ENCODE results near the gene GIMAP6. TPM values are rescaled to one million over a fixed set of nuclear protein-coding genes. Genes with fewer than 3 reads are reported as not detected.
"Not testable (repeated sequence)": the region's sequence is repeated elsewhere in the genome, so short reads cannot be mapped to it uniquely, and the experiment has no call there.

The GIMAP6 gene
- total RNA-seq, 1 donor from 2014 or later: not detected

DNA sequence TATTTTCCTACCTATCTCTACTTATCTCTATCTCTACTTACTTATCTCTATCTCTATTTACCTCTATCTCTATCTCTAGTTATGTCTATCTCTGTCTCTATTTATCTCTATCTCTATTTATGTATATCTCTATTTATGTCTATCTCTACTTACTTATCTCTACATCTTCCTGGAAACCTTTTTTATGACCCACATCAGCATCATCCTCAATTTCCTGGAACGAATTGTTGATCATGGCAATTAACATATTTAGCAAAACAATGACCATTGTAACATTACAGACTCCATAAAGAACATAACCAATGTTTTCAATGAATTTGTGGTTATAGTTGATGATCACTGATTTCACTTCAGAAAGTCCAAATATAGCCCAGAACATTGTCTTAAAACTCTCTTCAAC lies 18.3 kb downstream of the GIMAP6 start:
- Mint-ChIP-seq H3K27me3 (ENCODE audit: low read depth) (no peaks in the 10 kb centered on the region), H3K9me3 (ENCODE audit: low read depth) (peaks cover 19% of the 10 kb centered on the region), H3K4me1 (ENCODE audit: low read depth) (no peaks in the 10 kb centered on the region), H3K36me3 (ENCODE audit: low read depth) (no peaks in the 10 kb centered on the region), H3K4me3 (ENCODE audit: unreplicated experiment) (no peak overlapping the region), H3K27ac (ENCODE audit: unreplicated experiment) (no peak overlapping the region)
- DNase-seq (ENCODE audit: low spot score): no peak
- TF ChIP-seq CTCF (IDR thresholded peaks at IDR 0.05): no peak

DNA sequence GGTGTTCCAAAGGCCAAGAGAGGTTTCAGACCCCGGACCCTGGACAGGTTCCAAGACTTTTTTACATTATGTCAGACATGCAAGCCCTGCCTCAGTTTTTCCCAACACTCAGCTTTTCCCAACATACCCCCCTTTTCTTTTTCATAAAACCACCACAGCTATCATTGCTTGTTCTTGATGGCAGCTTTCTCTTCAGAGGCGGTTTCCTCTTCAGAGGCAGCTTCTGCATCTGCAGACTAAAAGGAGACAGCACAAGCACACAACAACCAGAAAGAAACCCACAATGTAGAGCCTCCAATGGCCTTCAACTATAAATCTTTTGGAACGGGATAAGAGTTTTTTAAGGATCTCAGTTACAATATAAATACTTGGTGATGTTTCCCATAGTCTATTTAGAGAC lies 19.3 kb downstream of the GIMAP6 start:
- no peaks in the 10 kb centered on the region for H3K4me1 Mint-ChIP-seq (ENCODE audit: low read depth)
- no peak for DNase-seq (ENCODE audit: low spot score)
- peaks cover 13% of the 10 kb centered on the region for H3K9me3 Mint-ChIP-seq (ENCODE audit: low read depth)
- no peak overlapping the region for H3K4me3 Mint-ChIP-seq (ENCODE audit: unreplicated experiment)
- no peak overlapping the region for H3K27ac Mint-ChIP-seq (ENCODE audit: unreplicated experiment)
- no peaks in the 10 kb centered on the region for H3K27me3 Mint-ChIP-seq (ENCODE audit: low read depth)
- no peaks in the 10 kb centered on the region for H3K36me3 Mint-ChIP-seq (ENCODE audit: low read depth)
- no peak for TF ChIP-seq CTCF (IDR thresholded peaks at IDR 0.05)

DNA sequence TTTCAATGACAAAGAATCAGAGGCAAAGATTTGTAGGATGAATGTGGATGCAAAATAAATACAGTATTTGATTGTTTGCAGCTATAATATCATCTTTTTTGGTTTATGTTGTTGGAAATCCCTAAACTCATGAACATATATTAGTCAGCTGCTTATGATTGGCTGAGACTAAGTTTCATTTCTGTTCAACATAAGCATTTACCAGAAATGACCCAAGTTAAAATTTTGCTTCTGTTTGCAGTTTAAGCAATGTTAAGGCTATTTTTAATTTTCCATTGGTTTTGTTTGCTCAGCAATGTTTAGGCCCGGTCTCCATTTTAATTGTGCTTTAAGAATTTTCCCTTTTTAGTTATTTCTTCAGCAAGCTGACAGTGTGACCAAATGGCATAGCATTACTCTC lies 22.0 kb downstream of the GIMAP6 start:
- H3K27ac Mint-ChIP-seq (ENCODE audit: unreplicated experiment): no peak overlapping the region
- no peak overlapping the region for H3K4me3 Mint-ChIP-seq (ENCODE audit: unreplicated experiment)
- no peak for TF ChIP-seq CTCF (IDR thresholded peaks at IDR 0.05)
- H3K36me3 Mint-ChIP-seq (ENCODE audit: low read depth): no peaks in the 10 kb centered on the region
- peaks cover 10% of the 10 kb centered on the region for H3K9me3 Mint-ChIP-seq (ENCODE audit: low read depth)
- no peaks in the 10 kb centered on the region for H3K27me3 Mint-ChIP-seq (ENCODE audit: low read depth)
- H3K4me1 Mint-ChIP-seq (ENCODE audit: low read depth): no peaks in the 10 kb centered on the region
- DNase-seq (ENCODE audit: low spot score): no peak

DNA sequence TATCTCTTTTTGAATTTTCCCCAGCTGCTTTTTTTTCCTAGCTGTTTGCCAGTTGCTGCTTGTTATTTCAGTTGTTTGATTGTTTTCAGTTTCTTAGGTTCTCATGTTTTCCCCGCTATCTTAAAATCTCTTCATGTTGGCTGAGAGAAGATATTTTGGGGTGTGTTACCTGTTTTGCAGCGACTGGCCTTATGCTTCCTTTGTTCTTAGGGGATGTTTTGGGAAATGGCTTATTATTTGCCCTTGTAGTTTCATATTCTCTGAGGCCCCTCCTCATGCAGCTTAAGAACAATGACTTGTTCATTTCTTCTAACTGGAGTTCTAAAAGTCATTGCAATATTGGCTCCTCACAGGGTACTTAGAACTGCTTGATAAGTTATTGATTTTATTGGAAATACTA lies 28.6 kb downstream of the GIMAP6 start:
- not testable (repeated sequence) for H3K27me3 Mint-ChIP-seq (ENCODE audit: low read depth); H3K36me3 Mint-ChIP-seq (ENCODE audit: low read depth); H3K4me1 Mint-ChIP-seq (ENCODE audit: low read depth); DNase-seq (ENCODE audit: low spot score); H3K4me3 Mint-ChIP-seq (ENCODE audit: unreplicated experiment); H3K27ac Mint-ChIP-seq (ENCODE audit: unreplicated experiment)
- H3K9me3 Mint-ChIP-seq (ENCODE audit: low read depth): peaks cover 23% of the 10 kb centered on the region

- H3K4me3 Mint-ChIP-seq (ENCODE audit: unreplicated experiment): no peak overlapping the region
- H3K27ac Mint-ChIP-seq (ENCODE audit: unreplicated experiment): no peak overlapping the region
- H3K4me1 Mint-ChIP-seq (ENCODE audit: low read depth): no peaks in the 10 kb centered on the region
- no peak for DNase-seq (ENCODE audit: low spot score)
- no peak for TF ChIP-seq CTCF (IDR thresholded peaks at IDR 0.05)
- H3K9me3 Mint-ChIP-seq (ENCODE audit: low read depth): peaks cover 70% of the 10 kb centered on the region
- no peaks in the 10 kb centered on the region for H3K36me3 Mint-ChIP-seq (ENCODE audit: low read depth)
- no peaks in the 10 kb centered on the region for H3K27me3 Mint-ChIP-seq (ENCODE audit: low read depth)
Observed at GRCh38 chr7:150595361-150595760, 36.8 kb downstream of the GIMAP6 start.

DNA sequence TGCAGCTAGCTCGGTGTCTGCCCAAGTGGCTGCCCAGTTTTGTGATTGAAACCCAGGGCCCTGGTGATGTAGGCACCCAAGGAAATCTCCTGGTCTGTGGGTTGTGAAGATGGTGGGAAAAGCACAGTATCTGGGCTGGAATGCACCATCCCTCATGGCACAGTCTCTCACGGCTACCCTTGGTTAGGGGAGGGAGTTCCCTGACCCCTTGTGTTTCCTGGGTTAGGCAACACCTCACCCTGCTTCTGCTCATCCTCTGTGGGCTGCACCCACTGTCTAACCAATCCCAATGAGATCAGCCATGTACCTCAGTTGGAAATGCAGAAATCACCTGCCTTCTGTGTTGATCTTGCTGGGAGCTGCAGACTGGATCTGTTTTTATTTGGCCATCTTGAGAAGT lies 37.4 kb downstream of the GIMAP6 start:
- Mint-ChIP-seq H3K27ac (ENCODE audit: unreplicated experiment) (no peak overlapping the region), H3K9me3 (ENCODE audit: low read depth) (peaks cover 66% of the 10 kb centered on the region), H3K36me3 (ENCODE audit: low read depth) (no peaks in the 10 kb centered on the region), H3K4me3 (ENCODE audit: unreplicated experiment) (no peak overlapping the region), H3K27me3 (ENCODE audit: low read depth) (no peaks in the 10 kb centered on the region), H3K4me1 (ENCODE audit: low read depth) (no peaks in the 10 kb centered on the region)
- TF ChIP-seq CTCF (IDR thresholded peaks at IDR 0.05): no peak
- no peak for DNase-seq (ENCODE audit: low spot score)
